ENCODE data around the gene SLC28A3.
"Not testable (repeated sequence)": the region's sequence is repeated elsewhere in the genome, so short reads cannot be mapped to it uniquely, and the experiment has no call there.

The SLC28A3 gene, protein sequence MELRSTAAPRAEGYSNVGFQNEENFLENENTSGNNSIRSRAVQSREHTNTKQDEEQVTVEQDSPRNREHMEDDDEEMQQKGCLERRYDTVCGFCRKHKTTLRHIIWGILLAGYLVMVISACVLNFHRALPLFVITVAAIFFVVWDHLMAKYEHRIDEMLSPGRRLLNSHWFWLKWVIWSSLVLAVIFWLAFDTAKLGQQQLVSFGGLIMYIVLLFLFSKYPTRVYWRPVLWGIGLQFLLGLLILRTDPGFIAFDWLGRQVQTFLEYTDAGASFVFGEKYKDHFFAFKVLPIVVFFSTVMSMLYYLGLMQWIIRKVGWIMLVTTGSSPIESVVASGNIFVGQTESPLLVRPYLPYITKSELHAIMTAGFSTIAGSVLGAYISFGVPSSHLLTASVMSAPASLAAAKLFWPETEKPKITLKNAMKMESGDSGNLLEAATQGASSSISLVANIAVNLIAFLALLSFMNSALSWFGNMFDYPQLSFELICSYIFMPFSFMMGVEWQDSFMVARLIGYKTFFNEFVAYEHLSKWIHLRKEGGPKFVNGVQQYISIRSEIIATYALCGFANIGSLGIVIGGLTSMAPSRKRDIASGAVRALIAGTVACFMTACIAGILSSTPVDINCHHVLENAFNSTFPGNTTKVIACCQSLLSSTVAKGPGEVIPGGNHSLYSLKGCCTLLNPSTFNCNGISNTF

DNA sequence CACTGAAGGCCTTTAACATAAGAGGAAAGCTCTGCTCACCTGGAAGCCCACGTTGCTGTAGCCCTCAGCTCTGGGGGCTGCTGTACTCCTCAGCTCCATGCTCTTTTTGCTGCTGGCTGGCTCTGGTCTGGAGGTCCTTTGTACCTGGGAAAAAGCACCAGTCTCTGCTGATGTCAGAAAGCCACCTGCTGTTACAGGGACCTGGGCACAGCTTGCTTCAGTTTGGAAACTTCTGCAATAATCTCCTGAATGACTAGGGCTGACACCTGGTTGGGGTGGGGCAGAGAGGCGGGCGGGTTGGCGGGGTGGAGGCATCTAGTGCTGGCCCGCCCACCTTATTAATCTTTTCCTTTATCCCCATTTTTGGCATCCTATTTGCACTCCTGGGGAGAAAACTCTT, at the start of gene SLC28A3:
Gene SLC28A3 (minus strand): TSS at position 224 of the 400 bp plus-strand sequence. CDS start 125 bp downstream, at position 99.
- no peak for ATAC-seq
- TF ChIP-seq PPARA (CRISPR knock-in tag; IDR thresholded peaks at IDR 0.05; ENCODE audit: borderline replicate concordance) = no peak
- no peak for TF ChIP-seq ZNF565 (CRISPR knock-in tag; conservative IDR thresholded peaks at IDR 0.05; ENCODE audit: low read depth)
- no peak for TF ChIP-seq SNAI2 (CRISPR knock-in tag; IDR thresholded peaks at IDR 0.05)
- TF ChIP-seq, protein P1, sequence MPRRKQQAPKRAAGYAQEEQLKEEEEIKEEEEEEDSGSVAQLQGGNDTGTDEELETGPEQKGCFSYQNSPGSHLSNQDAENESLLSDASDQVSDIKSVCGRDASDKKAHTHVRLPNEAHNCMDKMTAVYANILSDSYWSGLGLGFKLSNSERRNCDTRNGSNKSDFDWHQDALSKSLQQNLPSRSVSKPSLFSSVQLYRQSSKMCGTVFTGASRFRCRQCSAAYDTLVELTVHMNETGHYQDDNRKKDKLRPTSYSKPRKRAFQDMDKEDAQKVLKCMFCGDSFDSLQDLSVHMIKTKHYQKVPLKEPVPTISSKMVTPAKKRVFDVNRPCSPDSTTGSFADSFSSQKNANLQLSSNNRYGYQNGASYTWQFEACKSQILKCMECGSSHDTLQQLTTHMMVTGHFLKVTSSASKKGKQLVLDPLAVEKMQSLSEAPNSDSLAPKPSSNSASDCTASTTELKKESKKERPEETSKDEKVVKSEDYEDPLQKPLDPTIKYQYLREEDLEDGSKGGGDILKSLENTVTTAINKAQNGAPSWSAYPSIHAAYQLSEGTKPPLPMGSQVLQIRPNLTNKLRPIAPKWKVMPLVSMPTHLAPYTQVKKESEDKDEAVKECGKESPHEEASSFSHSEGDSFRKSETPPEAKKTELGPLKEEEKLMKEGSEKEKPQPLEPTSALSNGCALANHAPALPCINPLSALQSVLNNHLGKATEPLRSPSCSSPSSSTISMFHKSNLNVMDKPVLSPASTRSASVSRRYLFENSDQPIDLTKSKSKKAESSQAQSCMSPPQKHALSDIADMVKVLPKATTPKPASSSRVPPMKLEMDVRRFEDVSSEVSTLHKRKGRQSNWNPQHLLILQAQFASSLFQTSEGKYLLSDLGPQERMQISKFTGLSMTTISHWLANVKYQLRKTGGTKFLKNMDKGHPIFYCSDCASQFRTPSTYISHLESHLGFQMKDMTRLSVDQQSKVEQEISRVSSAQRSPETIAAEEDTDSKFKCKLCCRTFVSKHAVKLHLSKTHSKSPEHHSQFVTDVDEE (CRISPR knock-in tag; IDR thresholded peaks at IDR 0.05) = no peak
- TF ChIP-seq ESRRG (CRISPR knock-in tag; IDR thresholded peaks at IDR 0.05) = no peak
- TF ChIP-seq ISL1 (CRISPR knock-in tag; IDR thresholded peaks at IDR 0.05) = no peak
- no peak for TF ChIP-seq ZC3H10 (CRISPR knock-in tag; IDR thresholded peaks at IDR 0.05)
- no peak for TF ChIP-seq ZFP30 (CRISPR knock-in tag; IDR thresholded peaks at IDR 0.05)
- TF ChIP-seq, protein P2, sequence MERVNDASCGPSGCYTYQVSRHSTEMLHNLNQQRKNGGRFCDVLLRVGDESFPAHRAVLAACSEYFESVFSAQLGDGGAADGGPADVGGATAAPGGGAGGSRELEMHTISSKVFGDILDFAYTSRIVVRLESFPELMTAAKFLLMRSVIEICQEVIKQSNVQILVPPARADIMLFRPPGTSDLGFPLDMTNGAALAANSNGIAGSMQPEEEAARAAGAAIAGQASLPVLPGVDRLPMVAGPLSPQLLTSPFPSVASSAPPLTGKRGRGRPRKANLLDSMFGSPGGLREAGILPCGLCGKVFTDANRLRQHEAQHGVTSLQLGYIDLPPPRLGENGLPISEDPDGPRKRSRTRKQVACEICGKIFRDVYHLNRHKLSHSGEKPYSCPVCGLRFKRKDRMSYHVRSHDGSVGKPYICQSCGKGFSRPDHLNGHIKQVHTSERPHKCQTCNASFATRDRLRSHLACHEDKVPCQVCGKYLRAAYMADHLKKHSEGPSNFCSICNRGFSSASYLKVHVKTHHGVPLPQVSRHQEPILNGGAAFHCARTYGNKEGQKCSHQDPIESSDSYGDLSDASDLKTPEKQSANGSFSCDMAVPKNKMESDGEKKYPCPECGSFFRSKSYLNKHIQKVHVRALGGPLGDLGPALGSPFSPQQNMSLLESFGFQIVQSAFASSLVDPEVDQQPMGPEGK (CRISPR knock-in tag; IDR thresholded peaks at IDR 0.05; ENCODE audit: borderline replicate concordance) = no peak
- no peak for TF ChIP-seq TOX (CRISPR knock-in tag; IDR thresholded peaks at IDR 0.05; ENCODE audit: borderline replicate concordance)
- TF ChIP-seq OSR1 (CRISPR knock-in tag; IDR thresholded peaks at IDR 0.05) = no peak
- no peak for TF ChIP-seq CSDC2 (CRISPR knock-in tag; IDR thresholded peaks at IDR 0.05)
- TF ChIP-seq ARNTL (CRISPR knock-in tag; IDR thresholded peaks at IDR 0.05; ENCODE audit: borderline replicate concordance, low read depth) = no peak
- no peak for TF ChIP-seq ZFP3 (CRISPR knock-in tag; IDR thresholded peaks at IDR 0.05)
- TF ChIP-seq GLIS3 (CRISPR knock-in tag; IDR thresholded peaks at IDR 0.05) = no peak
- TF ChIP-seq TCF4 (CRISPR knock-in tag; IDR thresholded peaks at IDR 0.05; ENCODE audit: borderline replicate concordance) = no peak

DNA sequence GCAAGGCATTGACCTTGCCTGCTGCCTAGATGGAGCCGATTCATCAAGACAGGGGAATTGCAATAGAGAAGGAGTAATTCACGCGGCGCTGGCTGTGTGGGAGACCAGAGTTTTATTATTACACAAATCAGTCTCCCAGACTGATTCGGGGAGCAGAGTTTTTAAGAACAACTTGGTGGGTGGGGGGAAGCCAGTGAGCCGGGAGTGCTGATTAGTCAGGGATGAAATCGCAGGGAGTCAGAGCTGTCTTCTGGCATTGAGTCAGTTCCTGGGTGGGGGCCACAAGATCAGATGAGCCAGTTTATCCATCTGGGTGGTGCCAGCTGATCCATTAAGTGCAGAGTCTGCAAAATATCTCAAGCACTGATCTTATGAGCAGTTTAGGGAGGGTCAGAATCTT, 49.7 kb upstream of the SLC28A3 start:
- not testable (repeated sequence) for ATAC-seq

DNA sequence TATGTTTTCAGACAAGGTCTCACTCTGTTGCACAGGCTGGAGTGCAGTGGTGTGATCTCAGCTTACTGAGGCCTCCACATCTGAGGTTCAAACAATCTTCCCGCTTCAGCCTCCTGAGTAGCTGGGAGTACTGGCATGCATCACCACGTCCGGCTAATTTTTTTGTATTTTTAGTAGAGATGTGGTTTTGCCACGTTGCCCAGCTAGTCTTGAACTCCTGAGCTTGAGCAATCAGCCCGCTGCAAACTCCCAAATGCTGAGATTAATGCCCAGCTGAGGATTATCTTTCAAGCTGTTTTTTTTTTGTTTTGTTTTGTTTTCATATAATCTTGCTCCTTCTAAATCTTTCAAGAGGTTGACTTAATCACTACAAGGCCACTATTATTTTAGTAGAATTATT, 47.3 kb upstream of the SLC28A3 start:
- no peak for ATAC-seq
- TF ChIP-seq, protein P3, sequence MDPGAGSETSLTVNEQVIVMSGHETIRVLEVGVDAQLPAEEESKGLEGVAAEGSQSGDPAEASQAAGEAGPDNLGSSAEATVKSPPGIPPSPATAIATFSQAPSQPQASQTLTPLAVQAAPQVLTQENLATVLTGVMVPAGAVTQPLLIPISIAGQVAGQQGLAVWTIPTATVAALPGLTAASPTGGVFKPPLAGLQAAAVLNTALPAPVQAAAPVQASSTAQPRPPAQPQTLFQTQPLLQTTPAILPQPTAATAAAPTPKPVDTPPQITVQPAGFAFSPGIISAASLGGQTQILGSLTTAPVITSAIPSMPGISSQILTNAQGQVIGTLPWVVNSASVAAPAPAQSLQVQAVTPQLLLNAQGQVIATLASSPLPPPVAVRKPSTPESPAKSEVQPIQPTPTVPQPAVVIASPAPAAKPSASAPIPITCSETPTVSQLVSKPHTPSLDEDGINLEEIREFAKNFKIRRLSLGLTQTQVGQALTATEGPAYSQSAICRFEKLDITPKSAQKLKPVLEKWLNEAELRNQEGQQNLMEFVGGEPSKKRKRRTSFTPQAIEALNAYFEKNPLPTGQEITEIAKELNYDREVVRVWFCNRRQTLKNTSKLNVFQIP (CRISPR knock-in tag; IDR thresholded peaks at IDR 0.05; ENCODE audit: borderline replicate concordance, low read depth) = no peak
- TF ChIP-seq CSDC2 (CRISPR knock-in tag; IDR thresholded peaks at IDR 0.05) (no peak), GLIS3 (CRISPR knock-in tag; IDR thresholded peaks at IDR 0.05) (no peak), ZFP30 (CRISPR knock-in tag; IDR thresholded peaks at IDR 0.05) (no peak), BACH2 (CRISPR knock-in tag; IDR thresholded peaks at IDR 0.05; ENCODE audit: borderline replicate concordance) (no peak), ZFP3 (CRISPR knock-in tag; IDR thresholded peaks at IDR 0.05) (no peak), TOX (CRISPR knock-in tag; IDR thresholded peaks at IDR 0.05; ENCODE audit: borderline replicate concordance) (no peak), ZNF8 (CRISPR knock-in tag; IDR thresholded peaks at IDR 0.05) (no peak), SNAI2 (CRISPR knock-in tag; IDR thresholded peaks at IDR 0.05) (no peak), TCF4 (CRISPR knock-in tag; IDR thresholded peaks at IDR 0.05; ENCODE audit: borderline replicate concordance) (no peak), ESRRG (CRISPR knock-in tag; IDR thresholded peaks at IDR 0.05) (no peak), RARB (CRISPR knock-in tag; IDR thresholded peaks at IDR 0.05) (no peak), ZNF70 (CRISPR knock-in tag; IDR thresholded peaks at IDR 0.05) (no peak), PPARA (CRISPR knock-in tag; IDR thresholded peaks at IDR 0.05; ENCODE audit: borderline replicate concordance) (no peak)
- TF ChIP-seq, protein P4, sequence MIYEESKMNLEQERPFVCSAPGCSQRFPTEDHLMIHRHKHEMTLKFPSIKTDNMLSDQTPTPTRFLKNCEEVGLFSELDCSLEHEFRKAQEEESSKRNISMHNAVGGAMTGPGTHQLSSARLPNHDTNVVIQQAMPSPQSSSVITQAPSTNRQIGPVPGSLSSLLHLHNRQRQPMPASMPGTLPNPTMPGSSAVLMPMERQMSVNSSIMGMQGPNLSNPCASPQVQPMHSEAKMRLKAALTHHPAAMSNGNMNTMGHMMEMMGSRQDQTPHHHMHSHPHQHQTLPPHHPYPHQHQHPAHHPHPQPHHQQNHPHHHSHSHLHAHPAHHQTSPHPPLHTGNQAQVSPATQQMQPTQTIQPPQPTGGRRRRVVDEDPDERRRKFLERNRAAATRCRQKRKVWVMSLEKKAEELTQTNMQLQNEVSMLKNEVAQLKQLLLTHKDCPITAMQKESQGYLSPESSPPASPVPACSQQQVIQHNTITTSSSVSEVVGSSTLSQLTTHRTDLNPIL (CRISPR knock-in tag; IDR thresholded peaks at IDR 0.05; ENCODE audit: low read depth) = no peak
- TF ChIP-seq, protein P1 (CRISPR knock-in tag; IDR thresholded peaks at IDR 0.05) = no peak
- TF ChIP-seq, protein P2 (CRISPR knock-in tag; IDR thresholded peaks at IDR 0.05; ENCODE audit: borderline replicate concordance) = no peak
